ENCODE data around the gene TBCCD1. TPM values are rescaled to one million over a fixed set of nuclear protein-coding genes. Genes with fewer than 3 reads are reported as not detected.

The TBCCD1 gene
- total RNA-seq, 2 donors from 2014 or later = 13.6 to 16.2 TPM

DNA sequence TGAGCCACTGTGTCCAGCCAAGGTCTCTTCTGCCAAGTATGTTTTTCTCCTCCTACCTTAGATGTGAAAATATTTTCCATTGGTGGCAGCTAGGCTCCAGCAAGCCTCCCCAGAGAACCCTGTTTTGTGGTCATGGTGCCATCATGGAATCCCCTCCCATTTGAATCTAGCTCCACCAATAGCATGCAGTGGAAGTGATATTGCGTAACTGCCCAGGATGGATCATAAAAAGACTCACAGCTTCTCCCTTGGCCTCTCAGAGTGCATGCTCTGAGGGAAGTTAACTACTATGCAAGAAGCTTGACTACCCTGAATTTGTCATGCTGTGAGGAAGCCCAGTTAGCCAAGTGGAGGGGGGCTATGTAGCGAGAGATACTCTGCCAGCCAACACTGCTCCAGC, 50.5 kb downstream of the TBCCD1 start:
- peaks cover 0 to 6% of the 10 kb centered on the region in 2 donors for H3K36me3 Mint-ChIP-seq (ENCODE audit: insufficient read depth in 2 of 2)
- H3K9me3 Mint-ChIP-seq = no peaks in the 10 kb centered on the region
- ATAC-seq (replicated peaks in 1 of 2) = no peak
- H3K4me3 Mint-ChIP-seq = peak overlapping the region in 1 of 2 donors; percentile 20
- H3K27me3 Mint-ChIP-seq (ENCODE audit: low read depth) = no peaks in the 10 kb centered on the region
- peaks cover 100% of the 10 kb centered on the region for H3K4me1 Mint-ChIP-seq (ENCODE audit: low read depth)
- H3K27ac Mint-ChIP-seq = peak overlapping the region; percentile 10
- no peak for DNase-seq

DNA sequence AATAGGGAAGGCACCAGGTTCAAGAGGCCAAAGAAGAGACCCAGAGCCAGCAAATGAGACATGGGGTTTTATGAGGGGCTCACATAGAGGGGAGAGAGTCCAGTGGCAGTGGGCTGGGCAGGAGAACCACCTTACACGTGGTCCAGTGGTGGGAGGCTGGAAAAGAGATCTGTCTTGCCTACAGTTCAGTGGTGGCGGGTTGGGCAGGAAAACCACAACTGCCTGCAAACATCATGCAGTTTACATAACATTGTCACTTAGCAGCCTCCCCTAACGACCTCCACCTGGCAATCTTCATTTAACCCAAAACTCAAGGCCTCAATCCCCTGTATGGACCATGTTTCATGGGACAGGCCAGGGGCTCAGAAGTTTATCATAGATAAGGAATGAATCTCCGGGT, 52.0 kb downstream of the TBCCD1 start:
- peak; percentile 42 for DNase-seq
- peak overlapping the region; percentile 31 to 33 for H3K4me3 Mint-ChIP-seq

DNA sequence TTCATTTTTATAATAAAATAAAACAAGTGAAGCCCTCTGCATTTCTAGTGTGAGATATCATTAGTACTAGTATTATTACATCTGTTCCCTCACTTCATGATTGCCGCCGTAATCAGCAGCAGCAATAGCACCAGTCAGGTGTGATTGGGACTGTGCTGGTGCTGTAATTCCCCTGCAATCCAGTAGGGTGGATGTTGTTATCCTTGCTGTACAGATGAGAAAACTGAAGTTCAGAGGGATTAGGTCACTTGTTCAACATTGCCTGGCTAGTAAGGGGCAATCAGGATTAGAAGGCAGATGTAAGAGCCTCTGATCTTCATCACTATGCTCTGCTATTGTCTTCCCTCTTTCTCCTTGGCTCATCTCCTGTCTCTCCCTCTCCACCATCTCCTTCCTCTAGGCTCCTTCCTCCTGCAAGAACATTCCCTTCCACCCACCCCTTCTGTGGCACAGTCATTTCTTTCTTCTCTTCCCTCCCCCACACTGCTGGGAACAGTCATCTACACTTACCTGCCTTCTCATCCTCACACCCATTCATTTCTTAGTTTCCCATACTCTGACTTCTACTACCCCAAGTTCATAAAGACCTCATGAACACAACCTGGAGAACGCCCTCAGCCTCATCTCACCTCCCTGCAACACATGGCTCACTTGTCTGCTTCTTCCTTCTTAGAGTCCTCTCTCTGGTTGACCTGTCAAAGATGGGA, 52.7 kb downstream of the TBCCD1 start:
- H3K27ac Mint-ChIP-seq = peak overlapping the region; percentile 2
- H3K9me3 Mint-ChIP-seq = no peaks in the 10 kb centered on the region
- DNase-seq (peak; percentile 47 to 55), ATAC-seq (replicated peaks in 1 of 2) (peak; percentile 54 to 65)
- peak overlapping the region; percentile 28 to 33 for H3K4me3 Mint-ChIP-seq
- H3K27me3 Mint-ChIP-seq (ENCODE audit: low read depth) = no peaks in the 10 kb centered on the region
- H3K36me3 Mint-ChIP-seq (ENCODE audit: insufficient read depth in 2 of 2) = peaks cover 0 to 6% of the 10 kb centered on the region in 2 donors
- H3K4me1 Mint-ChIP-seq (ENCODE audit: low read depth) = peaks cover 100% of the 10 kb centered on the region

More for the DNA sequence above, 52.0 kb downstream of the TBCCD1 start:
- ATAC-seq (replicated peaks in 1 of 2) = no peak
- H3K36me3 Mint-ChIP-seq (ENCODE audit: insufficient read depth in 2 of 2) = peaks cover 0 to 6% of the 10 kb centered on the region in 2 donors
- H3K4me1 Mint-ChIP-seq (ENCODE audit: low read depth) = peaks cover 100% of the 10 kb centered on the region
- H3K27me3 Mint-ChIP-seq (ENCODE audit: low read depth) = no peaks in the 10 kb centered on the region
- H3K27ac Mint-ChIP-seq = peak overlapping the region; percentile 2
- no peaks in the 10 kb centered on the region for H3K9me3 Mint-ChIP-seq

DNA sequence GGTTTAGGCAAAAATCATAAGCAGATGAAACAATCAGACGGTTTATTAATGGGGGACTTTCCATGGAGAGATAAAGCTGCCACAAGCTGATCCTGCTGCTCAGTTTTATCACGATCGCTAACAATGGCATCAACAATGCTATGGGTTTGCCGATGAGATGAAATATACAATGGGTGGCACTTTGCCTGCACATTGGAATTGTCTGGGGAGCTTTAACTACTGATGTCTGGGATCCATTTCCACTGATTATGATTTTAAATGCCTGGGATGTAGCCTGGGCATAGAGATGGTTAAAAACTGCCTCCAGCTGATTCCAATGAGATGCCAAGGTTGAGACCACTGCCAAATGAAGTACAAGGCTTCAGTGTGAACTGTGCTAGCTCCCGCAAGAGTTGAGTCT, 53.8 kb downstream of the TBCCD1 start:
- Mint-ChIP-seq H3K27ac (no peak overlapping the region), H3K36me3 (ENCODE audit: insufficient read depth in 2 of 2) (peaks cover 0 to 6% of the 10 kb centered on the region in 2 donors), H3K9me3 (no peaks in the 10 kb centered on the region), H3K4me1 (ENCODE audit: low read depth) (peaks cover 91% of the 10 kb centered on the region), H3K27me3 (ENCODE audit: low read depth) (no peaks in the 10 kb centered on the region), H3K4me3 (no peak overlapping the region)
- ATAC-seq (replicated peaks in 1 of 2) (no peak), DNase-seq (no peak)

- H3K4me1 Mint-ChIP-seq (ENCODE audit: low read depth) = peaks cover 87% of the 10 kb centered on the region
- ATAC-seq (replicated peaks in 1 of 2) (no peak), DNase-seq (no peak)
- H3K4me3 Mint-ChIP-seq = no peak overlapping the region
- H3K27ac Mint-ChIP-seq = no peak overlapping the region
- H3K9me3 Mint-ChIP-seq = no peaks in the 10 kb centered on the region
- H3K36me3 Mint-ChIP-seq (ENCODE audit: insufficient read depth in 2 of 2) = peaks cover 0 to 6% of the 10 kb centered on the region in 2 donors
- H3K27me3 Mint-ChIP-seq (ENCODE audit: low read depth) = no peaks in the 10 kb centered on the region
These were observed 54.4 kb downstream of the TBCCD1 start for GRCh38 chr3:186512570-186513302.

- no peak for ATAC-seq (replicated peaks in 1 of 2)
- peaks cover 87% of the 10 kb centered on the region for H3K4me1 Mint-ChIP-seq (ENCODE audit: low read depth)
- H3K36me3 Mint-ChIP-seq (ENCODE audit: insufficient read depth in 2 of 2) = peaks cover 3 to 4% of the 10 kb centered on the region in 2 donors
- H3K27me3 Mint-ChIP-seq (ENCODE audit: low read depth) = no peaks in the 10 kb centered on the region
- peak overlapping the region in 1 of 2 donors; percentile 27 for H3K4me3 Mint-ChIP-seq
- H3K9me3 Mint-ChIP-seq = peaks cover 0 to 2% of the 10 kb centered on the region in 2 donors
- H3K27ac Mint-ChIP-seq = no peak overlapping the region
- DNase-seq = no peak
These were observed 55.4 kb downstream of the TBCCD1 start for GRCh38 chr3:186511702-186512101.

GRCh38 chr3:186511245-186511644, 55.9 kb downstream of the TBCCD1 start:
- Mint-ChIP-seq H3K9me3 (peaks cover 1 to 2% of the 10 kb centered on the region in 2 donors), H3K36me3 (ENCODE audit: insufficient read depth in 2 of 2) (peaks cover 2 to 3% of the 10 kb centered on the region in 2 donors), H3K27me3 (ENCODE audit: low read depth) (no peaks in the 10 kb centered on the region), H3K4me3 (peak overlapping the region; percentile 27 to 80), H3K27ac (peak overlapping the region; percentile 90), H3K4me1 (ENCODE audit: low read depth) (peaks cover 87% of the 10 kb centered on the region)
- ATAC-seq (replicated peaks in 1 of 2) (peak; percentile 61 to 71), DNase-seq (peak; percentile 47 to 49)

DNA sequence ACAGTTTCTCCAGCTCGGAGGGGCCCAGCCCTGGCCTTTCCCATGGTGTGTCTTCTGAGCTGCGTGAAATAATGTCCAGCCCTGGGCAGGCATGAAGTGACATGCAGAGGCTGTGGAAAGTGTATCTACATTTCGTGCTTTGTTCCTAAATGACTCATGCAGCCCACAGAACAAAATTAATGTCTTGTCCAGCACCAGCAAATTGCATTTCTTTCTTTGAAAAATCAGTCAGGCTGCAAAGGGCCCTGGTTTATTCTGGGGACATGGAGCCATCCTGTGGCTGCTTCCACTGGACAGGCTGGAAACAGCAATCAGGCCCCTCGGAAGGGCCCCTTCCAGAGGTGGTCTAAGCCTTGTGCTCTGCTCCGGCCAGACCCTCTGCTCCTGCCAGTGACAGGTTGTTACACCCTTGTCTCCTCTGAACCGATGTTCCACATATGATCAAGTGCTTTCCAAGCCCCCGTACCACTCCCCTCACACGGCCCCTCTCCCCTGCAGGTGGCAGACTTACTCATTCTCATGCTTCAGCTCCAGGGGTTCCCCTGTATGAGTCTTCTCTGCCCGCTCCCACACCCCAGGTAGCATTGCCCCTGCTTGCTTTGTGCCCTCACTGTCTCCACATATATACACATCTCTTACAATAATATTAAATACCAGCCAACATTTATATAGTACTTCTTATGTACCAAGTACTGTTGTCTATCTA, 56.6 kb downstream of the TBCCD1 start:
- peaks cover 2% of the 10 kb centered on the region in 2 donors for H3K9me3 Mint-ChIP-seq
- ATAC-seq (replicated peaks in 1 of 2) (peak; percentile 31 to 42), DNase-seq (peak in 1 of 2 donors; percentile 57)
- peaks cover 83% of the 10 kb centered on the region for H3K4me1 Mint-ChIP-seq (ENCODE audit: low read depth)
- H3K4me3 Mint-ChIP-seq = peak overlapping the region; percentile 27 to 80
- H3K36me3 Mint-ChIP-seq (ENCODE audit: insufficient read depth in 2 of 2) = peaks cover 2 to 3% of the 10 kb centered on the region in 2 donors
- H3K27ac Mint-ChIP-seq = peak overlapping the region; percentile 90
- H3K27me3 Mint-ChIP-seq (ENCODE audit: low read depth) = no peaks in the 10 kb centered on the region

- ATAC-seq (replicated peaks in 1 of 2) = no peak
- H3K9me3 Mint-ChIP-seq = peaks cover 2% of the 10 kb centered on the region in 2 donors
- H3K27ac Mint-ChIP-seq = no peak overlapping the region
- H3K4me3 Mint-ChIP-seq = no peak overlapping the region
- peaks cover 2 to 3% of the 10 kb centered on the region in 2 donors for H3K36me3 Mint-ChIP-seq (ENCODE audit: insufficient read depth in 2 of 2)
- no peak for DNase-seq
- H3K4me1 Mint-ChIP-seq (ENCODE audit: low read depth) = peaks cover 72% of the 10 kb centered on the region
- H3K27me3 Mint-ChIP-seq (ENCODE audit: low read depth) = no peaks in the 10 kb centered on the region
These were observed 57.7 kb downstream of the TBCCD1 start for GRCh38 chr3:186509423-186509822.

GRCh38 chr3:186506857-186507256, 60.3 kb downstream of the TBCCD1 start:
- Mint-ChIP-seq H3K27me3 (ENCODE audit: low read depth) (no peaks in the 10 kb centered on the region), H3K9me3 (peaks cover 2% of the 10 kb centered on the region in 2 donors), H3K36me3 (ENCODE audit: insufficient read depth in 2 of 2) (peaks cover 2 to 3% of the 10 kb centered on the region in 2 donors), H3K4me3 (peak overlapping the region; percentile 9 to 36), H3K27ac (no peak overlapping the region), H3K4me1 (ENCODE audit: low read depth) (peaks cover 63% of the 10 kb centered on the region)
- peak; percentile 60 to 82 for DNase-seq
- ATAC-seq (replicated peaks in 1 of 2) = peak; percentile 72 to 82

- Mint-ChIP-seq H3K4me1 (ENCODE audit: low read depth) (peaks cover 58% of the 10 kb centered on the region), H3K27ac (no peak overlapping the region), H3K4me3 (no peak overlapping the region), H3K9me3 (peaks cover 2% of the 10 kb centered on the region in 2 donors), H3K36me3 (ENCODE audit: insufficient read depth in 2 of 2) (peaks cover 2 to 3% of the 10 kb centered on the region in 2 donors), H3K27me3 (ENCODE audit: low read depth) (no peaks in the 10 kb centered on the region)
- no peak for DNase-seq
- no peak for ATAC-seq (replicated peaks in 1 of 2)
These were observed 60.9 kb downstream of the TBCCD1 start for GRCh38 chr3:186506191-186506739.

GRCh38 chr3:186502966-186503712, 64.0 kb downstream of the TBCCD1 start:
- H3K9me3 Mint-ChIP-seq = peaks cover 7 to 12% of the 10 kb centered on the region in 2 donors
- ATAC-seq (replicated peaks in 1 of 2) = no peak
- peaks cover 51% of the 10 kb centered on the region for H3K4me1 Mint-ChIP-seq (ENCODE audit: low read depth)
- H3K4me3 Mint-ChIP-seq = peak overlapping the region; percentile 64 to 68
- peaks cover 6% of the 10 kb centered on the region for H3K27me3 Mint-ChIP-seq (ENCODE audit: low read depth)
- no peak overlapping the region for H3K27ac Mint-ChIP-seq
- no peak for DNase-seq
- peaks cover 7 to 13% of the 10 kb centered on the region in 2 donors for H3K36me3 Mint-ChIP-seq (ENCODE audit: insufficient read depth in 2 of 2)
